ENCODE measurements around the gene EHD4.

EHD4 gene

DNA sequence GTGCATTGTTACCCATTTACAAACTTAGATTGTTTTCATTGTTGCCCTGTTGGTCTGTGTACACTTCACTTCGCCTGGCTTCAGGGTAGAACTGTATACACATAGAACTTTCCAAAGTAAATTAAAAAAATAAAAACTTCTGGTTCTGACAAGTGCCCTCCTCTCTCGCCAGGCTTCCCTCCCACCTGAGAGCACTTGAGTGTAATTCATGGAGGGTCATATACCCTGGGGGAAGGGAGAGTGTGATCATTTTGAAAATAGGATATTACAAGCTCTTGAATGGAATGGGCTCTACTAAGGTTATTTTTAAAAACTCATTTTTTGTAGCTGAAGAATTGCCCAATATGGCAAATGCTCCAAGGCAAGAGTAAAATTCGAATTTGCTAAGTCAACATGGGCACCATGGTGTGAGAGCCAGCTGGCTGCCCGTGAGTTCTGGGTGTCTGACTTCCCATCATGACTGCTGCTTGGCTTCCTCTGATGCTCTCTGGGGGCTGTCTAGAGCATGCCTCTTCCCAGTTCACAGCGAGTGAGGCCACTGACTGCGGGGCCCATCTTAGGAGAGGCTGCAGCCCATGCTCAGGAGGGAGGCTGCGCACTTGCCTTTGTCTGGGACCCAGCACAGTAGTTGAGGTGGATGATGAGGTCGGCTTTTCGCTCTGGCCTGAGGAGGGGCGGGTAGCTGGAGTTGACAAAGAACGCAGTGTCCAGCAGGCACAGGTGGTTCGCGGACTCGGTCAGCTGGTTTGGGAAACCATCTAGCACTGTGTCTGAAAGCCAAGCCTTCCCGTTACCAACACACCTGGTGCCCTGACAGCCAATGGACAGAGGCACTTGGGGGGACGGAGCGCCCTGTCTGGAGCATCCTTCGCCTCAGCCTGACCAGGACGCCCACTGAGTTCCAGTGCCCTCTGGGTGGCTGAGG lies 13.1 kb upstream of the EHD4 start:
- in situ Hi-C loops (cut with HindIII; ENCODE audit: low sequenced_read_pairs): no loop called here
- no peak overlapping the region for H3K4me3 ChIP-seq (ENCODE audit: low read depth, low read length)
- DNase-seq (ENCODE audit: low read depth): no peak
- no peak for TF ChIP-seq CTCF (IDR thresholded peaks at IDR 0.05; ENCODE audit: low read depth, low read length, missing control alignments)

DNA sequence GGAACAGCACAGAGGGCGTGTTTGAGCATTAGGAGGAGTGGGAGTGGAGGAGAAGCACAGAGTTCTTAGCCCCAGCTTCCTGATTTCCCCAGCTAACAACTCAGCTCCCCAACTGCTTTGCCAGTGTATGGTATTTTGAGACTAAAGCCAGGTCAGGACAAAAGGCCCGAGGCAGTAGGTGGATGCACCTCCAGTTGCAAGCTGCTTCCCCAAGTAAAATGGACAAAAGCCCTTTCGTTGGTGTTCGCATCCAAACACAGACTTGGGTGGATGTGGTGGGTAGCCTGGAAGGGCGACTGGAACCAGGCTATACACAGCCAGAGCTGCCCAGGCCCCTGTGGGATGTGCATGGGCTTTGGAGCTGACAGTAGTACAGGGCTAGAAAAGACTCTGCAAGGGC lies 12.3 kb upstream of the EHD4 start:
- DNase-seq (ENCODE audit: low read depth): no peak

DNA sequence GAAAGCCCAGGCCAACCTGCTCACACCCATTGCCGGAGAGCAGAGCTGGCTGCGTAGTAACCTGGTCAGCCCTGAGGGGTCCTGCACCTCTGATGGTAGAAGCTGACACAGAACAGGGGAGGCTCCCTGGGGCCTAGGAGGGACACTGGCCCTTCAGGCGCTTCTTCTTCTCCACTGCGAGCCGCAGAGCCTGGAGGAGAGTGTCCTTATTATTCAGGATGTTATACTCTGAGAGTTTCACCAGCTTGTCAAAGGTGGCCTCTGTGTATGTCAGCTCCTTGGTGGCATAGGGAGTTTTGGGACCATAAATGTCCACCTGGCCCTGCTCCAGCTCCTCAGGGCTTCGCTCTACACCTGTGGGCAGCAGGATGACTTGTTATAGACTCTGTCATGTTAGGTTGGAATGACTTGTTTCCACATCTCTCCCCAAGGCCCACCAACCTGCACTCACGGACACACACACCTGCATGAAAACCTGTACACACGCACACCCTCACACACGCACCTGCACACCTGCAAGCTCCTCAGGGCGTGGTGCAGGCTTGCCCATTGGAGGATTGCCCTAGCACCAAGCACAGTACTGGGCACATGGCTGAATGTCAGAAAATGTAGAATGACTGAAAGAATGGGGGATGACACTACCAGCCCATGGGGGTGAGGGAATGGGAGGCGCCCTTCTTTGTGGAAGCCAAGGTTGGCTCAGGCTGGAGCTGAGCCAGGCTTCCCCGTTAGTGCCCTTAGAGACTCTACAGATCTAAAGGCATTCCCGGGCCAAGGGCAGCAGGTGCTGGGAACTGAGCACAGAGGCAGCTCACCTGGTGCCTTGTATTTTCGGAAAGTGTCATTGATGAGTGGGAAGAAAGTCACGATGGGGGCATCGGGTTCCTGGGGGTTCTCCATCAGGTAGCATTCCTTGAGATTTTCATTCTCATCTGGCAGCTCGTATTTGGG lies 11.5 kb upstream of the EHD4 start:
- in situ Hi-C loops (cut with HindIII; ENCODE audit: low sequenced_read_pairs): no loop called here
- no peak for DNase-seq (ENCODE audit: low read depth)
- no peak for TF ChIP-seq CTCF (IDR thresholded peaks at IDR 0.05; ENCODE audit: low read depth, low read length, missing control alignments)
- H3K4me3 ChIP-seq (ENCODE audit: low read depth, low read length): no peak overlapping the region

More for the DNA sequence above, 12.3 kb upstream of the EHD4 start:
- no peak for TF ChIP-seq CTCF (IDR thresholded peaks at IDR 0.05; ENCODE audit: low read depth, low read length, missing control alignments)
- H3K4me3 ChIP-seq (ENCODE audit: low read depth, low read length): no peak overlapping the region
- in situ Hi-C loops (cut with HindIII; ENCODE audit: low sequenced_read_pairs): no loop called here

- no peak for DNase-seq (ENCODE audit: low read depth)
- in situ Hi-C loops (cut with HindIII; ENCODE audit: low sequenced_read_pairs): no loop called here
- no peak overlapping the region for H3K4me3 ChIP-seq (ENCODE audit: low read depth, low read length)
- TF ChIP-seq CTCF (IDR thresholded peaks at IDR 0.05; ENCODE audit: low read depth, low read length, missing control alignments): no peak
These were observed 10.9 kb upstream of the EHD4 start for GRCh38 chr15:41983221-41983620.

- no peak for TF ChIP-seq CTCF (IDR thresholded peaks at IDR 0.05; ENCODE audit: low read depth, low read length, missing control alignments)
- in situ Hi-C loops (cut with HindIII; ENCODE audit: low sequenced_read_pairs): no loop called here
- DNase-seq (ENCODE audit: low read depth): no peak
- no peak overlapping the region for H3K4me3 ChIP-seq (ENCODE audit: low read depth, low read length)
These were observed 10.0 kb upstream of the EHD4 start for GRCh38 chr15:41982133-41982930.

Measured in astrocyte of the cerebellum (primary cell).